ENCODE measurements around the gene KRTAP12-4.
A peak's percentile ranks its signal among the peaks of the same experiment; 100 is the strongest.
"Not testable (repeated sequence)": the region's sequence is repeated elsewhere in the genome, so short reads cannot be mapped to it uniquely, and the experiment has no call there.

KRTAP12-4 gene

GRCh38 chr21:44630440-44630839 is 24.0 kb downstream of the KRTAP12-4 start:
- no peak for DNase-seq (ENCODE audit: low spot score)

DNA sequence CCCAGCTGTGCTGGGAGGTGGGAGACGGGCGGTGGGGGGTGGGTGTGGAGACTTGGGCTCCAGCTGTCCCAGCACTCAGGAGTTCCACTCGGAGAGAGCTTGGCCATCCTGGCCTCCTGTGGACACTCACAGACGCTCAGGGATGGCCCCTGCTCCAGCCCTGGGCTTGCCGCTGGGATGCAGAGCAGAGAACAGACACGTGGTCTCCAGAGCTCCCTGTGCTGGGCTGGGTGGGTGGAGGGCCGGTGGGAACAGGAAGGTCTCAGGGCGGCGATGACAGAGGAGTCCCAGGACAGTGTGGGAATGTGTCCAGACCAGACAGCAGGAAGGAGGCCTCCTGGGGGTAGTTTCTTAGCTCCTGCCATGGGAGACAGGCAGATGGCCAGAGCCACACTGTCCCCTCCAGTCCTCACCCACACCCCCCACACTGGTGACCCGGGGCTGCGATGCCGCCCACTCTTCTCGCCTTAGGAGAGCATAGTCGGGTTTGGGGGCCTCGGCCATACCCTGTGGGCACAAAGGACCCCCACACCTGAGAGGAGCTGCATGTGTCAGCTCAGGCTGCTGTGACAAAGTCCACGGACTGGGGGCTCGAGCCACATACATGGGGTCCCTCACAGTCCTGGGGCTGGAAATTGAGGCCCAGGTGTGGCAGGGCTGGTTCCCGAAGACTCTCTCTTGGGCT is 25.6 kb downstream of the KRTAP12-4 start:
- no peak for DNase-seq (ENCODE audit: low spot score)

DNA sequence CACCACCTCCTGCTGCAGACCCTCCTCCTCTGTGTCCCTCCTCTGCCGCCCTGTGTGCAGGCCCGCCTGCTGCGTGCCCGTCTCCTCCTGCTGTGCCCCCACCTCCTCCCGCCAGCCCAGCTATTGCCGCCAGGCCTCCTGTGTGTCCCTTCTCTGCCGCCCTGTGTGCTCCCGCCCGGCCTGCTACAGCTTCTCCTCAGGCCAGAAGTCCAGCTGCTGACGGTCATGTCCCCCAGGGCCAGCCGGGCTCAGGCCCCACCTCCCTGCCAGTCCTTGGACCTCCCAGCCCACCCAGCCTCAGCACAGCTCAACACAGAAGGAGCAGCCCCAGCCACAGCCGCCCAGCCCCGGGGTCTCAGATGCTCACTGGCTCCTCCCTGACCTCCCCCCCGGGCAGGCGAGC is 26.6 kb downstream of the KRTAP12-4 start:
- DNase-seq (ENCODE audit: low spot score): not testable (repeated sequence)

DNA sequence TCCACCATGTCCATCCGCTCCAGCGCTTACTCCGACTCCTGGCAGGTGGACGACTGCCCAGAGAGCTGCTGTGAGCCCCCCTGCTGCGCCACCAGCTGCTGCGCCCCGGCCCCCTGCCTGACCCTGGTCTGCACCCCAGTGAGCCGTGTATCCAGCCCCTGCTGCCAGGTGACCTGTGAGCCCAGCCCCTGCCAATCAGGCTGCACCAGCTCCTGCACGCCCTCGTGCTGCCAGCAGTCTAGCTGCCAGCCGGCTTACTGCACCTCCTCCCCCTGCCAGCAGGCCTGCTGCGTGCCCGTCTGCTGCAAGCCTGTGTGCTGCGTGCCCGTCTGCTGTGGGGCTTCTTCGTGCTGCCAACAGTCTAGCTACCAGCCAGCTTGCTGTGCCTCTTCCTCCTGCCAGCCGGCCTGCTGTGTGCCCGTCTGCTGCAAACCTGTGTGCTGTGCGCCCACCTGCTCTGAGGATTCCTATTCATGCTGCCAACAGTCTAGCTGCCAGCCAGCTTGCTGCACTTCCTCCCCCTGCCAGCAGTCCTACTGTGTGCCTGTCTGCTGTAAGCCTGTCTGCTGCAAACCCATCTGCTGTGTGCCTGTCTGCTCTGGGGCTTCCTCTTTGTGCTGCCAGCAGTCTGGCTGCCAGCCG is 27.2 kb downstream of the KRTAP12-4 start:
- not testable (repeated sequence) for DNase-seq (ENCODE audit: low spot score)

DNA sequence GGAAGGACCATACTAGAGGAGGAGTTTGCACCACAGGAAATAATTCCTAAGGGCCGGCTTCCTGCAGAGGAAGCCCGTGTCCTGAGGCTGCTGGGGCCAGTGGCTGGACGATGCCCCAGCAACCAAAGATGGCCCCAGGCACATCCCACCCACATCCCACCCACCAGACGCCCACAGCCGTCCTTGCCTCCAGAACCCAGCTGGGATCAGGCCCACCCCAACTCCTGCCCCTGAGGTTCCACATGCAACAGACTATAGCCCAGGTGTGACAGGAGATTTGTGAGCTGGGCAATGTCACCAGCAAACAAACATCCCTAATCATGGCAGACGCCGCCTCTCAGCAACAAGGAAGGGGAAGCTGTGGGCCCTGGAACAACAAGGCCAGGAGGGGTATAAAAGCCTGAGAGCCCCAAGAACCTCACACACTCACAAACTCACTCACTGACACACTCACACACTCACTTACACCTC is 27.8 kb downstream of the KRTAP12-4 start, which contains the start of gene KRTAP10-9:
Gene KRTAP10-9 (plus strand): TSS at position 421 of the 471 bp plus-strand sequence. CDS start 79 bp downstream, outside the sequence.
- DNase-seq (ENCODE audit: low spot score): no peak

DNA sequence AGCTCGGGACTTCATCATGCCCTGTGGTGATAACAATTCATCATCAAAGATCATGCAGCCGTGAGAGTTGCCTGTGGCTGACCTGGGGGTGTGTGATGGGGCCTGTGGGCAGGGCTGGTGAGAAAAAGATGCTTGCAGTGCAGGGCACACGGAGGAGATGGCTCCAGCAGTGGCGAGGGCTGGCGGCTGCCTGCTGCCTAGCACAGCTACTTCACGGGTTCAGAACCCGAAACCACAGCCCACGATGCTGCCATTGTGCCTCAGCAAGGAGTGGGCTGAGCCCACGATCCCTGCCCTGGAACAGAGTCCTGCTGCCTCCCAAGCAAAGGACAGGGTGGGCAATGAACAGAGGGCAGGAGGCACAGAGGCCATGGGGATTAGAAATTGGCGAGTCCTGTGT is 28.2 kb downstream of the KRTAP12-4 start:
- no peak for DNase-seq (ENCODE audit: low spot score)

DNA sequence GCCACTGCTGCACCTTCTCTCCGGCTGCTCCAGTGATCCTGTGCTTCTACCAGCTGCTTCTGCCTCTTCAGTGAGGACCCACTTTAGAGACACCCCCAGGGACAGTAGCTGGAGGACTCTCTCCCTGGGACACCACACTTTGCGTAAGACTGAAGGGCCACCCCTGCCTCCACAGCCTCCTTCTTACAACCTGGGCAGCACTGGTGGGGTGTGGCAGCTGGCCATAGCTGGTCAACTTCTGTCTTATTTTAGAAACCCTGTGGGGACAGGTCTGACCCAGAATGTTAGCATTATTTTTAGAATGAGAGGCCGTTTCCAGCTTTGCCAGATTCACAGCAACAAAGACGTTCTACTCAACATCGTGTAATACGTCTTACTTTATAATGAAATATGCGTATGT is 28.7 kb downstream of the KRTAP12-4 start:
- no peak for DNase-seq (ENCODE audit: low spot score)

DNA sequence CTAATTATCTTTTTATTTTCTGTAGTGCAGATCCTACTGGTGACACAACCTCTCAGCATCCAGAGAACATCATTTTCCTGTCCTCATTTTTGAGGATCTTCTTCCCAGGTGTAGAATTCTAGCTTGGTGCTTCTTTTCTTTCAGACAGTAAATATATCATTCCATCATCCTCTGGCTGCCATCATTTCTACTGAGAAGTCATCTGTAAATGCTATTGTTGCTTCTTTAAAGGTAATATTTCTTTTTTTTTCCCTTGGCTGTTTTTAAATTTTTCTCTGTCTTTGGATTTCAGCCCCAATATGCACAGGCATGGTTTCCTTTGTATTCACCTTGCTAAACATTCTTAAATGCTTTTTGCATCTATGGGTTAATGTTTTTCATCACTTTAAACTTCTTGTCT is 30.9 kb downstream of the KRTAP12-4 start:
- DNase-seq (ENCODE audit: low spot score): no peak

GRCh38 chr21:44619886-44620285 is 34.6 kb downstream of the KRTAP12-4 start:
- DNase-seq (ENCODE audit: low spot score): no peak

DNA sequence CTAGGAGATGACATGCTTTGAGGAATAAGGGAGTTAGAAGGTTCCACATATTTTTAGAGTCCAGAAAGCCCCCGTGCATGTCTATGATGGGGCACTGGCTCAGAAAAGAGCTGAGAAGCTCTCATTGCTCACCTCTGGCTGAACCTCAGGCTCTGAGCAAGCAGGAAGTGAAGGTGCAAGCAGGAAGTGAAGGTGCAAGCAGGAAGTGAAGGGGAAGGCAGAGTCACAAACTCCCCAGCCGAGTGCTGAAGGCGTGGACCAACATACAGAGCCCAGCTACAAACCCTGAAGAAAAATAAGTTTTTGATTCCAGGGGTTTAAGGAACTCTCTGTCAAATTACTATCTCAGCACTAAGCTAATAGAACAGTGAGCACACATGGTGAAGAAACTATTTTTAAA is 35.5 kb downstream of the KRTAP12-4 start:
- no peak for DNase-seq (ENCODE audit: low spot score)

DNA sequence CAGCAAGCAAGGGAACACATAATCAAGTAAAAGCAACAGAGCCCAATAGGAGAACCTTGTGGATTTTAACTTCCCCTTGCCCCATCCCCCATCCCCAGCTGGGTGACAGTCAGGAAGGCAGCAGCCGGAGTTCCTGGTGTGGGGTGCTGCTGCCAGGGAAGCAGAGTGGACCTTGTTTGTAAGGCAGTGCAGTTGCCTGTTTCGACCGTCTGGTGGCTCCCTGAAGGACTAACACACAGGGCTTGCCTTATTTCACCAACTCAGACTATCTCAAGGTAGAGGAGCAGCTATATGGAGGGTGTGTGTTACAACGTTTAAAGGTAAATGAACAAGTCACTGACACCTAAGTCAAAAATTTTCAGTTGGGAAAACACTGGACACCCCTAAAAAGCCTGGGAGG is 36.0 kb downstream of the KRTAP12-4 start:
- DNase-seq (ENCODE audit: low spot score): peak; percentile 51

DNA sequence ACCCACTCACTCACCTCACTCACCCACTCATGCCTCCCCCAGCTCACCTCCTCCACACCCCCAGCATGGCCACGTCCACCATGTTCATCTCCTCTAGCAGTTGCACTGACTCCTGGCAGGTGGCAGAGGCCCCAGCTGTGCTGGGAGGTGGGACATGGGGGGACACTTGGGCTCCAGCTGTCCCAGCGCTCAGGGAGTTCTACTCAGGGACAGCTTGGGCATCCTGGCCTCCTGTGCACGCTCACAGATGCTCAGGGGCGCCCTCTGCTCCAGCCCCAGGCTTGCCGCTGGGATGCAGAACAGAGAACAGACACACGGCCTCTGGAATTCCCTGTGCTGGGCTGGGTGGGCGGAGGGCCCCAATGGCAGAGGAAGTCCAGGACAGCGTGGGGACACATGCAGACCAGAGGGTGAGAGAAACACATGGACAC is 37.4 kb downstream of the KRTAP12-4 start:
- DNase-seq (ENCODE audit: low spot score): no peak

GRCh38 chr21:44616591-44616926 is 37.9 kb downstream of the KRTAP12-4 start:
- no peak for DNase-seq (ENCODE audit: low spot score)

DNA sequence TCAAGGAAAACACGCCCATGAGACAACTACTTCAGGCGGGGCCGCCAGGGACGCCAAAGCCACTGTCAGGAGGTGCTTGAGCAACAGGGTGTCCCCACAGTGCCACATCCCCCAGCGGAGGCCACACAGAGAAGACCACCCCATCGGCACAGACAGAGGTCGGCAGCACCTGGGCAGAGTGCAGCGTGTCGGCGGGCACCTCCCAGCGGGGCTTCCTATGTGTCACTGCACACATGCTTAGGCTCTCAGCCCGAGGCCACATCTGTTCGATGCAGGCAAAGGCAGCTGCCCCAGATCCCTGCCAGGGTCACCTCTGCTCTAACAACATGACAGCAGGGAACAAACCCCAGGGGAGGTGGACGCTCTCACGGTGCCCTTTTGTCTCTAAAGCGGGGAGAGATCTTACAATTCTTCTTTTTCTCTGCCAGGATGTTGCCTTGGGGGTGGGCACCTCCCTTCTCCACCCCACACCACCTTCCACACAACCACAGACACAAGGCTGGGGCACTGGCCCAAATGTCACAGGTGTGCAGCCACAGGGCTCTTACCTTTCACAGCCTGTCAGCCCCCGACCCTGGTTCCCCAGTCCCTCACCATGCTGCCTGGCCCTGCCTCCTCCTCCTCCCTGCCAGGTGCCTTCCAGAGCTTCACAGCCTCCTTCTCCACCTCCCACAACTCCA is 38.4 kb downstream of the KRTAP12-4 start:
- no peak for DNase-seq (ENCODE audit: low spot score)

- DNase-seq (ENCODE audit: low spot score): no peak
Measured at GRCh38 chr21:44615466-44615865, 39.0 kb downstream of the KRTAP12-4 start.

DNA sequence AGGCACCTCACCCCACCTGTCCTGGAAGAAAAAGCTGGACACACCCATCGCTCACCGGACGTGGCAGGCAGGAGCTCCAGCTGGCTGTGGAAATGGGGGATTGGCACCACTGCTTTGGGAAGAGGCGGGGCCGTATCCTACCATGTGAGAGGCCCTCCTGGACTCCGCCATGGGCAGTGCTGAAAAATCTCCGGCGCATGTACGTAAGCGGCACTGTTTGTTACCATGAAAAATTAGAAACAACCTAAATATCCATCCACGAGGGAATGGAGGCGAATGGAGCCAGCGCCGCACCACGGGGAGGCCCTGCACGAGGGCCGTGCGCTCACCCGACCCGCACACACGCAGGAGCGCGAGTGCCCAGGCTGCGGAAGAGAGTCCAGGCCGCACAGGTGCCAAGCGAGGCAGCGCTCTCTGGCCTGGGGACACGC is 39.5 kb downstream of the KRTAP12-4 start:
- no peak for DNase-seq (ENCODE audit: low spot score)

- DNase-seq (ENCODE audit: low spot score): no peak
Measured at GRCh38 chr21:44614161-44614631, 40.3 kb downstream of the KRTAP12-4 start.

GRCh38 chr21:44613386-44614155 is 40.9 kb downstream of the KRTAP12-4 start:
- no peak for DNase-seq (ENCODE audit: low spot score)

GRCh38 chr21:44612669-44613229 is 41.7 kb downstream of the KRTAP12-4 start:
- DNase-seq (ENCODE audit: low spot score): no peak

DNA sequence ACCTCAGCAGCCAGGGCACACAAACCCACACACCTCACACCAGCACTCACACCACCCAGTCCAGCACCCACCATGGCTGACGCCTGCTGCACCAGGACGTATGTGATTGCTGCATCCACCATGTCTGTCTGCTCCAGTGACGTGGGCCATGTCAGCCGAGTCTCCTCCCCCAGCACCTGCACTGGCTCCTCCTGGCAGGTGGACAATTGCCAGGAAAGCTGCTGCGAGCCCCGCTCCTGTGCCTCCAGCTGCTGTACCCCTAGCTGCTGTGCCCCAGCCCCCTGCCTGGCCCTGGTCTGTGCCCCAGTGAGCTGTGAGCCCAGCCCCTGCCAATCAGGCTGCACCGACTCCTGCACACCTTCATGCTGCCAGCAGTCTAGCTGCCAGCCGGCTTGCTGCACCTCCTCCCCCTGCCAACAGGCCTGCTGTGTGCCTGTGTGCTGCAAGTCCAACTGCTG is 42.4 kb downstream of the KRTAP12-4 start, which contains the start of gene KRTAP10-8:
Gene KRTAP10-8 (plus strand): TSS at position 51 of the 458 bp plus-strand sequence. CDS start 22 bp downstream, at position 73.
- no peak for DNase-seq (ENCODE audit: low spot score)

GRCh38 chr21:44611551-44611950 is 42.9 kb downstream of the KRTAP12-4 start:
- DNase-seq (ENCODE audit: low spot score): no peak
